Stimulated activated CD4-positive, alpha-beta T cell treated with anti-CD3 and anti-CD28 coated beads, Interleukin-15, amount 100 ng/mL, for 1 hour (primary cell): ENCODE results near the gene LHFPL4.

ENCODE experiments used
- DNase-seq, 2 donors: peaks; one replicate each; pipeline ENCODE4 v3.0.0-alpha.2; 2020; ENCODE audit warnings: low read depth in 1 of 2, low spot score in 1 of 2

The LHFPL4 gene

DNA sequence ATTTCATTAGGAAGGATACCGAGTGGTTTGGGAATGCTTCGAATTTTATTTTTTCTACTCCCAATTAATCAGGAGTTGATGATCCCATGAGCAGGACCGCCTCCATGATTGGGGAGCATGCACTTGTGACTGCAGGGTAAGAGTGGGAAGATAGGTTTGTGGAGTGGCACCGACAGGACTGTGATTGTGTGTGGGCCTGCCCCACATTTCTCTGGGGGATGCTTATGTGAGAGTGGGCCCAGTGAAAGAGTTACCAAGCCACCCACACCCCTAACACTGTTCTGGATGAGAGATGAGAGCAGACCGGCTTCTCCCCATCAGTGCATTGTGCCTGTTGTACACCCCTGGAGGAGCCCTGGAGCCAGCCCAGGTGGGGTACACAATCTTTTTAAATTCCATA lies 76.7 kb downstream of the LHFPL4 start:
- no peak for DNase-seq

DNA sequence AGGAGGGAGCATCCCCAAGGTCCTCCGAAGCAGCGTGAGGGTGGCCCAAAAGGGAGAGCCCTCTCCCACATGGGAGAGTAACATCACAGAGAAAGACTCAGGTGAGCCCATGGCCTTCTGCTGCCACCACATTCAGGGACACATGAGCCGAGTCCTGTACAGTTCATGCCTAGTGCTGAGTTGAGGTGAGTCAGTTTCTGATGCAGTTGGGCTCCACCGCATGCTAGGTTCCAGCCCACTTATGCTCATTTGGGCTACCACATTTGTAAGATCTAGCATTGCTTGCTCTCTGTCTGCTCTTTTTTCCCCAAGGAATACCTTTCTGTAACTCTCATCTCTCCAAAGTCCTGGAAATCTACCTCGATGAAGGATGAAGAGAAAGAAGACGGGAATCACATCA lies 79.1 kb downstream of the LHFPL4 start:
- DNase-seq, result no peak

DNA sequence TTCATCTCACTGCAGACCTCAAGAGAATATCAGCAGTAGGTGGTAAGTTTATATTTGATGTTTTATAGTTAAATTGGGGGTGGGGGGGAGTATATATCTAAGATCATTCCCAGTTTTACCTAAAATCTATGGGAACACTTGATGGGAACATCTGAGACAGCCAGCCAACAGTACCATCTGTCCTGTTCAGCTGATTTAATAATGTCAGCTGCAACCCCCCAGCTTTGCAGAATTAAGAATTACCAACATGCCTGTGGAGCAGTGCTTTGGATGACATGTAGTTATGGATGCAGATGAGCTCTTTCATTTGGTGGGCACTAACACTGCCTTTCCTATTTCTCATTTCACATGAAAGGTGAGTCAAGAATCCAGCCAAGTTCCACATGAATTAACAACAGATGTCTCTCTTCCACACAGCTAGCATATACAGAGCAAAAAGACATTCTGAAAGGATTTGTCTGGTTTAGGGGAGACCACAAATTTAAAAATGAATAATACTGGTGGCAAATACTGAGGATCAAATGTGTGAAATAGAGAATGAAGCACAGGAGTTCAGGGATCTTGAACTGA lies 80.0 kb downstream of the LHFPL4 start:
- DNase-seq, result no peak

DNA sequence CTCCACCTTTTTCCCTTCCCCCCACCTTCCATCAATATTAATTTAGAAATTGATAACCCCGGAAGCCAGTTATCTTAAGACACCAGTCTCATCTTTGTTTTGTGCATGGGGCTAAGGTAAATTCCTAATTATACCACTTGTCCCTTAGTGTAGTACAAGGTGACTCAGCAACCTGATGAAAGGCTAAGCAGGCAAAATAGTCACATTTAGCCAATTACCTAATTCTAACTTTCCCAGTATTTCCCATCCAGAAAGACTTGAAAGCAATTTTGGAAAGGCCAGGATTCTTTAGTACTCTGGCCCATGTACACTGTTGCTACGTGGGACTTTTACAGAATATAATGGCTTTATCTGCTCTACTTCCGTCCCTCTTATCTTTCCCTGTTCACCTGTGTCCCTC lies 83.6 kb downstream of the LHFPL4 start:
- no peak for DNase-seq

DNA sequence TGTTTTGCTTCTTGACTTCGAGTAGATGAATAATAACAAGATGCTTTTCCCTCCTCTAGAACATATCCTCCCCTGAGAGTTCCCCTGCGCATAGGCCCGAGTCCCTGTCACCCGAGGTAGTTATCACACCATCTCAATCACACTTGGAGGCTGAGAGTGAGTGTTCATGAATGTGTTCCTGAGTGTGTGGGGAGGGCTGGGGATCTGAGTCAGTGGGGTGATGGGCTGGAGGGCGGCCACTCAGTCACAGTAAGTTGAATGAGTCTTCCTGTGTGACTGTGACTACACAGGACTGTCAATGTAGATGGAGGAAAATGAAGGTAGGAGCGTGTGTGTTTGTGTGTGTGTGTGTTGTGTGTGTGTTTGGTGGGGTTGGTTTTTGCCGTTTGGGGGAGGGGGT lies 85.2 kb downstream of the LHFPL4 start:
- DNase-seq, result no peak

DNA sequence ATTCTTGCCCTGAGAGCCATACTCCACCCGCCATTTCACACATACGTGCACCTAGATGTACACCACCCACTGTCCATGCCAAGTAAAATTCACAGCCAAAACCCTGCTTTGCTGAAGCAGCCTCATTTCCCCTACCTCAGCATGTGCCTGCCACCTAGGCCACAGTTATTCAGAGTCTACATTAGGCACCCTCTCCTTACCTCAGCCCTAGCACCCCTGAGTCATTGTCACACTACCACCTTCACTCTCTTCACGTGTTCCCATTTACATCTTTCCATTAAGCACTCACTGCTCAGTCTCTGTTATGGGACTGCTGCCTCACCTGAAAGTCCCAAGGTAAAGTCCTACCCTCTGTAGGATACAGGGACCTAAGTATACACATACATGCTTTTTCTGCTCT lies 86.2 kb downstream of the LHFPL4 start:
- DNase-seq, result no peak

DNA sequence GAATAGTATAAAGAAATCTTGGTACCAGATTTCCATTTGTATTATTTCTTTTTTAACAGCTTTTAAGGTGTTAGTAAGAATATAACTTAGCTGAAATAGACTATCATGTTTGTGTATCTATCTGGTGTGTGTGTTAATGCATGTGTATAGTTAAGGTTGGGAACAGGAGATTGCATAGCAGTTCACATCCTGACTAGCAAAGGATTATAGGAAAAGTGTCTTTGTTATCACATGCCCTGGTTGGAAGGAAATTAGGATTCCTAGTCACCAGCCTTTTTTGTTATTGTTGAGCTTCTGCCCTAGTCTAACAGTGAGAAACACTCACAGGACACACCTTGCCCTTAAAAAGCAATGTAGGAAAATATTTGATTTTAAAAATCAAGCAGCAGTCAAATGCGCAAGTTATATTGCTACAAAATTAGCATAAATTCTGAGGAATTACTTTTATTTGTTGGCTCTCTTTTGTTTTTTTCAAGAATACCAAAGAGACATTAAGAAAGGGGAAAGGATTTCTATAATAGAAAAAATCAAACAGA lies 98.0 kb downstream of the LHFPL4 start:
- no peak for DNase-seq

DNA sequence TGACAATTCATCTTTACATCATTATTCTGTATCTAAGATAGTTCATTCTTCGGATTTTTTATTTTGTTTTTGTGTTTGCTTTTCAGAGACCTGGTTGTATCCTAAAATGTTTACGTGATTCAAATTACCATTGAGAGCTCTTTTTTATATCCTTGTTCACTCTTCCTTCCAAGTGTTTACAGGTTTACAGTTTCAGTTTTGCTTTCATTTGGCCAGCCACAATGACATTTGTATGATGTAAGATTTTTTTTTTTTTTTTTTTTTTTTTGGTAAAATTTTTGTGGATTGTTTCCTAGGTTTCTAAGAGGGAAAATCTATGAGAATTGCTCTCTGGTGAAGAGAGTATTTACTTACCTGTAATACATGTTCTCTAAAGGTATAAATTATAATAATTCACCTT lies 101.2 kb downstream of the LHFPL4 start:
- no peak for DNase-seq

DNA sequence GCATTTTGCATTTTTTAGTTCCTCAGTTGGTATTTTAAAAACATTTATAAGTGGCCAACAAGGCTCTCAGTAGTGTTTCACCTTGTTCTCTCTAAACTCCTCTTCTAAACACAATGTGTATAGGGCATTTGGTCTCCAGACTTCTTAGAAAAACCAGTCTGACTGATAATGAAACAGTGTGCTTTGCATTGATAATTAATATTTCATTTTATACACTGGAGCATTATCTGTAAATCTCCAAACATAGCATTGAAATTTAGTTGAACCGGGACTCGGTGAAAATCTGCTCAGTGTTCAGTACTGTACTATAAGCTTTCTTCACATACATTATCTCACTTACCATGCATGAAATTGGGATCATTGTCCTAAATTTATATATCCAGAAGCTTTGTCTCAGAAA lies 102.6 kb downstream of the LHFPL4 start:
- no peak for DNase-seq

DNA sequence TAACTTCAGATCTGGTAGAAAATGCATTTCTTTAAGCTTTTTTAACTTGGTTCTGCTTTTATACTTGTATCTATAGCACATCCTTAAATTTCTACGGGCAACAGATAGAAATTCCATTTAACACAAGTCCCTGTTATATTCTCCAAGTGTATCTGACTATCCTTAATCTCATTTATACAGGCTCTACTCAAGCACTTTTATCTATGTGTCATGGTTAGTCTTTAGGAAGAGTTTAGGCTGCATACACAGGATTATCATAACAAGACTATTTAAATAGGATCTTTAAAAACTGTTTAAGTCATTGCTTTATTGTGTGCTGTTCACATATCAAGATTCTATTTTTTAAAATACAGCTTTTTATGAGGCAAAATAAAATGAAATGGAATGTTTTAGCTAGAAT lies 103.5 kb downstream of the LHFPL4 start:
- DNase-seq, result no peak

DNA sequence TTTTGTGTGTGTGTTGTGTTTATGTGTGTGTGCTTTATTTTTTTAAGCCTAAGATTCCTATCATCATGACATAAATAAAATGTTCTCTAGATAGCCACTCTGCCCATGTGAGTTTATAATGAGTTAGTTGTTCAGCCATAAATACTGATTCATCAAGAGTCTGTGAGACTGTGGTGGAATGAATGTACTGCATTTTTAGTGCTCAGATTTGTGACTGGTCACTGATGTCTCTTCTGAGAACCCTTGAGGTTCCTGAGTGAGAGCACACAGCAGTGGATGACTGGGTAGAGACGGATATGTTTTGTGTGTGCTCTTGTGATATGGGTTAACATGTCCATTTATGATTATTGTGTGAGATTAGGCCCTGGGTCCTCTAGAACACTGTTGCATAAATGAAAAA lies 105.0 kb downstream of the LHFPL4 start:
- DNase-seq, result no peak
